Activated CD4-positive, alpha-beta T cell treated with anti-CD3 and anti-CD28 coated beads, Interleukin-2, amount 50 U/mL, for 48 hours (primary cell): ENCODE results near the gene ACKR2.

Experiments
- DNase-seq, 2 experiments: peaks; one replicate each; pipeline ENCODE4 v3.0.0-alpha.2; 2020

The ACKR2 gene

GRCh38 chr3:42809202-42809601 lies at the start of gene ACKR2:
TSS of gene ACKR2 (plus strand) at chr3:42809445. CDS start at chr3:42864503, 55,058 bp downstream.
- DNase-seq, result no peak

GRCh38 chr3:42762046-42762724 lies 47.1 kb upstream of the ACKR2 start:
- DNase-seq, result no peak

GRCh38 chr3:42763021-42763420 lies 46.2 kb upstream of the ACKR2 start:
- DNase-seq, result no peak

GRCh38 chr3:42764115-42764514 lies 45.1 kb upstream of the ACKR2 start:
- no peak for DNase-seq

GRCh38 chr3:42764561-42765295 lies 44.5 kb upstream of the ACKR2 start:
- DNase-seq, result no peak

GRCh38 chr3:42769477-42770131 lies 39.6 kb upstream of the ACKR2 start:
- DNase-seq, result no peak

- no peak for DNase-seq
These were observed 38.0 kb upstream of the ACKR2 start for GRCh38 chr3:42771271-42771670.

- peak; percentile 93 to 94 for DNase-seq
These were observed 36.4 kb upstream of the ACKR2 start, which contains the start of gene CCDC13 for GRCh38 chr3:42772670-42773408. TSS of gene CCDC13 (minus strand) at chr3:42773253. CDS start at chr3:42758345, 14,908 bp downstream.

GRCh38 chr3:42773409-42773751 lies 35.9 kb upstream of the ACKR2 start:
- DNase-seq, result no peak

- no peak for DNase-seq
These were observed 30.6 kb upstream of the ACKR2 start for GRCh38 chr3:42778644-42779043.

- no peak for DNase-seq
These were observed 28.8 kb upstream of the ACKR2 start for GRCh38 chr3:42780398-42780797.

- DNase-seq, result no peak
These were observed 28.1 kb upstream of the ACKR2 start for GRCh38 chr3:42780892-42781700.

- DNase-seq, result no peak
These were observed 23.0 kb upstream of the ACKR2 start for GRCh38 chr3:42786212-42786611.

- DNase-seq, result no peak
These were observed 22.6 kb upstream of the ACKR2 start for GRCh38 chr3:42786631-42787030.

- DNase-seq, result no peak
These were observed 18.5 kb upstream of the ACKR2 start for GRCh38 chr3:42790714-42791229.

GRCh38 chr3:42795621-42796181 lies 13.5 kb upstream of the ACKR2 start:
- DNase-seq, result no peak

- no peak for DNase-seq
These were observed 12.8 kb upstream of the ACKR2 start for GRCh38 chr3:42796332-42796885.

- DNase-seq, result no peak
These were observed 9.9 kb upstream of the ACKR2 start for GRCh38 chr3:42799376-42799775.

- no peak for DNase-seq
These were observed 9.0 kb upstream of the ACKR2 start for GRCh38 chr3:42800251-42800650.

- no peak for DNase-seq
These were observed 8.1 kb upstream of the ACKR2 start for GRCh38 chr3:42801048-42801620.

GRCh38 chr3:42801784-42802183 lies 7.5 kb upstream of the ACKR2 start:
- no peak for DNase-seq
